CD14-positive monocyte (primary cell): ENCODE results near the gene MAP3K13. TPM values are rescaled to one million over a fixed set of nuclear protein-coding genes. Genes with fewer than 3 reads are reported as not detected.

Experiments used
- DNase-seq, 3 donors: peaks; one replicate each; pipeline ENCODE4 v3.0.0-alpha.2; 2011 to 2022
- H2AFZ ChIP-seq: 2 replicates; pipeline ENCODE4 v1.6.0; 2012; ENCODE audit warnings: mild to moderate bottlenecking, low read depth, low read length, inconsistent platforms; ENCODE audit not compliant: insufficient read depth, poor library complexity, severe bottlenecking
- H3K27ac ChIP-seq, 2 donors: 1 replicate in 1 of 2; 2 replicates in 1 of 2; pipeline ENCODE4 v1.5.1; 2012 to 2013; ENCODE audit warnings: low read length in 2 of 2, control low read depth in 1 of 2, inconsistent platforms in 1 of 2, low read depth in 1 of 2, mild to moderate bottlenecking in 1 of 2
- H3K27me3 ChIP-seq, 2 donors: one replicate each; pipeline versions ENCODE4 v1.6.0 to v1.6.1; 2011 to 2013; ENCODE audit warnings: low read length in 2 of 2; ENCODE audit not compliant: control insufficient read depth in 2 of 2, insufficient read depth in 2 of 2
- H3K36me3 ChIP-seq, 2 donors: replicated peaks in 1 of 2; 1 replicate in 1 of 2; 2 replicates in 1 of 2; pipeline versions ENCODE4 v1.5.1 to v1.6.1; 2012 to 2013; ENCODE audit warnings: low read length in 2 of 2, control low read depth in 1 of 2, inconsistent platforms in 1 of 2, mild to moderate bottlenecking in 1 of 2; ENCODE audit not compliant: insufficient read depth in 2 of 2, control insufficient read depth in 1 of 2
- H3K4me1 ChIP-seq, 2 donors: 1 replicate in 1 of 2; 2 replicates in 1 of 2; pipeline versions ENCODE4 v1.5.1 to v1.6.1; 2012 to 2013; ENCODE audit warnings: low read length in 2 of 2, control low read depth in 1 of 2, inconsistent platforms in 1 of 2, mild to moderate bottlenecking in 1 of 2, moderate library complexity in 1 of 2; ENCODE audit not compliant: insufficient read depth in 2 of 2, control insufficient read depth in 1 of 2
- H3K4me2 ChIP-seq: replicated peaks from 2 replicates; pipeline ENCODE3; 2012; ENCODE audit warnings: low read length, moderate library complexity, mild to moderate bottlenecking; ENCODE audit not compliant: poor library complexity, severe bottlenecking; ENCODE audit errors: extremely low read depth
- H3K4me3 ChIP-seq, 3 experiments: fragments of 200-600 bp in 1 of 3; sonication (generic) in 1 of 3; replicated peaks in 1 of 3; 1 replicate in 2 of 3; 2 replicates in 1 of 3; pipeline ENCODE4 v1.5.1; 2011 to 2013; ENCODE audit warnings: low read length in 3 of 3, mild to moderate bottlenecking in 3 of 3, control low read depth in 2 of 3, low read depth in 2 of 3, inconsistent platforms in 1 of 3, moderate library complexity in 1 of 3
- H3K79me2 ChIP-seq: 2 replicates; pipeline ENCODE4 v1.6.0; 2012; ENCODE audit warnings: mild to moderate bottlenecking, control low read depth, inconsistent platforms, low read length, moderate library complexity; ENCODE audit not compliant: insufficient read depth
- H3K9ac ChIP-seq: 2 replicates; pipeline ENCODE4 v1.6.0; 2017; ENCODE audit warnings: low read length, mild to moderate bottlenecking; ENCODE audit not compliant: insufficient read depth, poor library complexity, severe bottlenecking
- H3K9me3 ChIP-seq, 2 donors: replicated peaks in 1 of 2; 1 replicate in 1 of 2; 2 replicates in 1 of 2; pipeline versions ENCODE4 v1.5.1 to v1.6.1; 2012 to 2013; ENCODE audit warnings: low read length in 2 of 2, control low read depth in 1 of 2; ENCODE audit not compliant: control insufficient read depth in 1 of 2, insufficient read depth in 1 of 2
- H4K20me1 ChIP-seq: 2 replicates; pipeline ENCODE4 v1.6.0; 2012; ENCODE audit warnings: mild to moderate bottlenecking, low read length, control low read depth, moderate library complexity; ENCODE audit not compliant: insufficient read depth
- H3K27ac Mint-ChIP-seq, 7 donors: one replicate each; pipeline ENCODE4 v1.8.0; 2020; ENCODE audit warnings: mild to moderate bottlenecking in 7 of 7, mixed read lengths in 7 of 7, moderate library complexity in 6 of 7, inconsistent platforms in 2 of 7
- H3K27me3 Mint-ChIP-seq, 3 donors: one replicate each; pipeline ENCODE4 v1.8.0; 2021 to 2022; ENCODE audit warnings: low read depth in 3 of 3, mild to moderate bottlenecking in 3 of 3, mixed read lengths in 3 of 3, moderate library complexity in 3 of 3, inconsistent platforms in 1 of 3
- H3K36me3 Mint-ChIP-seq, 2 donors: one replicate each; pipeline ENCODE4 v1.8.0; 2020; ENCODE audit warnings: mixed read lengths in 2 of 2, inconsistent platforms in 1 of 2, mild to moderate bottlenecking in 1 of 2
- H3K4me1 Mint-ChIP-seq: one replicate; pipeline ENCODE4 v1.8.0; 2020; ENCODE audit warnings: mild to moderate bottlenecking, mixed read lengths
- H3K4me3 Mint-ChIP-seq, 2 donors: one replicate each; pipeline ENCODE4 v1.8.0; 2020; ENCODE audit warnings: mild to moderate bottlenecking in 2 of 2, mixed read lengths in 2 of 2, moderate library complexity in 1 of 2
- H3K9me3 Mint-ChIP-seq, 7 donors: one replicate each; pipeline ENCODE4 v1.8.0; 2020 to 2022; ENCODE audit warnings: mixed read lengths in 7 of 7, mild to moderate bottlenecking in 6 of 7, moderate library complexity in 6 of 7, inconsistent platforms in 2 of 7
- WGBS: methylation state at CpG from one replicate; pipeline ENCODE4 v1.1.5; 2013; ENCODE audit warnings: missing lambda C conversion rate; ENCODE audit not compliant: insufficient coverage; 5-methylcytosine and 5-hydroxymethylcytosine counted together
- intact Hi-C, 2 donors: fragments of 100-400 bp; cut with micrococcal nuclease; formaldehyde crosslinking; loops; one replicate each; pipeline versions ENCODE4 v1.15.0 to v1.15.1; 2023
- polyA plus RNA-seq, 3 donors: library from polyadenylated mRNA; depleted of rRNA in 1 of 3; unstranded in 2 of 3; stranded (reverse) in 1 of 3; fragments of 300-500 nt in 2 of 3; fragments of >200 nt in 1 of 3; fragmentation: Illumina TruSeq in 2 of 3; gene quantifications; 1 replicate in 2 of 3; 2 replicates in 1 of 3; pipeline ENCODE4 v1.2.3, GENCODE V29; 2012 to 2021
- TF ChIP-seq, protein P1 (sequence below): fragments of 200-600 bp; IDR thresholded peaks from one replicate; pipeline ENCODE4 v1.8.0; 2022; ENCODE audit warnings: antibody characterized with exemption, mild to moderate bottlenecking

The MAP3K13 gene
- polyA plus RNA-seq, 3 donors, result 5.0 to 34.2 (median 30.9) TPM

DNA sequence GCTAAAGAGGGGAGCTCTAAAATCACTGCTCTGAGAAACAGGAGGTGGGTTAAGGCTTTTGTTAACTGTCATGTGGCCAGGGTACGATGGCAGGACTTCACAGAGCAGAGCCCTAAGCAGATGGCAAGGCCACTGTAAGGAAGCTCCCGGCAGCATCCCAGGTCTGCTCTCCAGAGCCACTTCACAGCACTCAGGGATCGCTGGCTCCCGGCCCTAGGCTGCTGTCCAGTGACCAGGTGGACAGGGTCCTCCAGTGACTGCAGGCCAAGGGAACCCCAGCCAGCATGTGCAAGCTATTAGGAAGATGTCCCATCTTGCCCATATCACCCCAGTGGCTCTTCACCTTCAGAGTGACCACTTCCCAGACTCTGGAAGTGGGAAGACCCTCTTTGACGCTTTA, 125.5 kb downstream of the MAP3K13 start:
- H3K4me3 ChIP-seq, result no peak overlapping the region
- WGBS, result 100% methylated on average over 5 of the region's 5 CpGs
- TF ChIP-seq, protein P1, sequence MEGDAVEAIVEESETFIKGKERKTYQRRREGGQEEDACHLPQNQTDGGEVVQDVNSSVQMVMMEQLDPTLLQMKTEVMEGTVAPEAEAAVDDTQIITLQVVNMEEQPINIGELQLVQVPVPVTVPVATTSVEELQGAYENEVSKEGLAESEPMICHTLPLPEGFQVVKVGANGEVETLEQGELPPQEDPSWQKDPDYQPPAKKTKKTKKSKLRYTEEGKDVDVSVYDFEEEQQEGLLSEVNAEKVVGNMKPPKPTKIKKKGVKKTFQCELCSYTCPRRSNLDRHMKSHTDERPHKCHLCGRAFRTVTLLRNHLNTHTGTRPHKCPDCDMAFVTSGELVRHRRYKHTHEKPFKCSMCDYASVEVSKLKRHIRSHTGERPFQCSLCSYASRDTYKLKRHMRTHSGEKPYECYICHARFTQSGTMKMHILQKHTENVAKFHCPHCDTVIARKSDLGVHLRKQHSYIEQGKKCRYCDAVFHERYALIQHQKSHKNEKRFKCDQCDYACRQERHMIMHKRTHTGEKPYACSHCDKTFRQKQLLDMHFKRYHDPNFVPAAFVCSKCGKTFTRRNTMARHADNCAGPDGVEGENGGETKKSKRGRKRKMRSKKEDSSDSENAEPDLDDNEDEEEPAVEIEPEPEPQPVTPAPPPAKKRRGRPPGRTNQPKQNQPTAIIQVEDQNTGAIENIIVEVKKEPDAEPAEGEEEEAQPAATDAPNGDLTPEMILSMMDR, result no peak
- no peak overlapping the region for H3K27ac Mint-ChIP-seq
- H3K27me3 Mint-ChIP-seq, result peaks cover 0 to 1% (median 0%) of the 10 kb centered on the region in 3 donors
- no peaks in the 10 kb centered on the region for H3K79me2 ChIP-seq
- no peaks in the 10 kb centered on the region for H3K9me3 ChIP-seq
- no peak overlapping the region for H3K4me2 ChIP-seq
- H3K4me1 ChIP-seq, result no peaks in the 10 kb centered on the region
- H3K4me1 Mint-ChIP-seq, result no peaks in the 10 kb centered on the region
- no peak for DNase-seq
- no peaks in the 10 kb centered on the region for H4K20me1 ChIP-seq
- no peaks in the 10 kb centered on the region for H3K27me3 ChIP-seq
- peaks cover 23 to 63% of the 10 kb centered on the region in 2 donors for H3K36me3 ChIP-seq
- intact Hi-C loops, result no loop called here
- H3K9me3 Mint-ChIP-seq, result no peaks in the 10 kb centered on the region
- H3K27ac ChIP-seq, result no peak overlapping the region
- H3K36me3 Mint-ChIP-seq, result peaks cover 56 to 61% of the 10 kb centered on the region in 2 donors
- no peak overlapping the region for H3K4me3 Mint-ChIP-seq
- no peak overlapping the region for H2AFZ ChIP-seq
- no peak overlapping the region for H3K9ac ChIP-seq

DNA sequence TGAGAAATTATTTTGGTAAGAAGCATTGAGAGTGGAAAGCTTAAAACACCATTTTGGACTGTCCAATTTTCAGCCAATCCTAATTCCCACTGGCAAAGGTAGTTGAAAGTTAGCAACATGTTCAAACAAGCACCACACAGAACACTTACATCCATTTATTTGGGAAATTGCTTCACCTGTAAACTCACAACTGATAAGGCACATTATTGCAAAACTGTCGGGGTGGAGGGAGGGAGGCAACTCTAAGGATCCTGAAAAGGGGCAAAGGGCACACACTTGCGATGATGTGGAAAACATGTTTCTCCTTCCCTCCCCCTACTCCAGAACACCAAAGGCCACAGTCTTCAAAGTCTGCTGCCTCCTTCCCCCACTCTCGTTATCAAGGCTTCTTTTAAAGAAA, 126.5 kb downstream of the MAP3K13 start:
- no peaks in the 10 kb centered on the region for H3K27me3 ChIP-seq
- Mint-ChIP-seq H3K9me3 (no peaks in the 10 kb centered on the region), H3K36me3 (peaks cover 66 to 71% of the 10 kb centered on the region in 2 donors), H3K27ac (no peak overlapping the region), H3K4me3 (no peak overlapping the region), H3K4me1 (no peaks in the 10 kb centered on the region), H3K27me3 (peaks cover 0 to 1% (median 0%) of the 10 kb centered on the region in 3 donors)
- no peaks in the 10 kb centered on the region for H4K20me1 ChIP-seq
- no peak for DNase-seq
- no peak overlapping the region for H2AFZ ChIP-seq
- H3K4me3 ChIP-seq, result no peak overlapping the region
- H3K9me3 ChIP-seq, result no peaks in the 10 kb centered on the region
- no peak overlapping the region for H3K4me2 ChIP-seq
- no peak overlapping the region for H3K27ac ChIP-seq
- H3K79me2 ChIP-seq, result no peaks in the 10 kb centered on the region
- 95% methylated on average over 2 of the region's 3 CpGs for WGBS
- TF ChIP-seq, protein P1, result no peak
- H3K4me1 ChIP-seq, result no peaks in the 10 kb centered on the region
- H3K36me3 ChIP-seq, result peaks cover 32 to 73% of the 10 kb centered on the region in 2 donors
- intact Hi-C loops, result no loop called here
- no peak overlapping the region for H3K9ac ChIP-seq
